ENCODE data around the gene CSNK2A1. TPM values are rescaled to one million over a fixed set of nuclear protein-coding genes. Genes with fewer than 3 reads are reported as not detected.

The CSNK2A1 gene
- total RNA-seq, 2 donors from 2014 or later, result 83.9 to 90.7 TPM

- Histone ChIP-seq H3K36me3 (peaks cover 3% of the 10 kb centered on the region), H3K27ac (no peak overlapping the region), H3K4me3 (no peak overlapping the region), H3K4me1 (ENCODE audit: control insufficient read depth in 1 of 2, low read depth in 2 of 2) (peaks cover 24 to 63% of the 10 kb centered on the region in 2 donors), H3K9me3 (no peaks in the 10 kb centered on the region), H3K27me3 (replicated peaks; ENCODE audit: insufficient read depth) (no peaks in the 10 kb centered on the region)
- TF ChIP-seq, protein P1, sequence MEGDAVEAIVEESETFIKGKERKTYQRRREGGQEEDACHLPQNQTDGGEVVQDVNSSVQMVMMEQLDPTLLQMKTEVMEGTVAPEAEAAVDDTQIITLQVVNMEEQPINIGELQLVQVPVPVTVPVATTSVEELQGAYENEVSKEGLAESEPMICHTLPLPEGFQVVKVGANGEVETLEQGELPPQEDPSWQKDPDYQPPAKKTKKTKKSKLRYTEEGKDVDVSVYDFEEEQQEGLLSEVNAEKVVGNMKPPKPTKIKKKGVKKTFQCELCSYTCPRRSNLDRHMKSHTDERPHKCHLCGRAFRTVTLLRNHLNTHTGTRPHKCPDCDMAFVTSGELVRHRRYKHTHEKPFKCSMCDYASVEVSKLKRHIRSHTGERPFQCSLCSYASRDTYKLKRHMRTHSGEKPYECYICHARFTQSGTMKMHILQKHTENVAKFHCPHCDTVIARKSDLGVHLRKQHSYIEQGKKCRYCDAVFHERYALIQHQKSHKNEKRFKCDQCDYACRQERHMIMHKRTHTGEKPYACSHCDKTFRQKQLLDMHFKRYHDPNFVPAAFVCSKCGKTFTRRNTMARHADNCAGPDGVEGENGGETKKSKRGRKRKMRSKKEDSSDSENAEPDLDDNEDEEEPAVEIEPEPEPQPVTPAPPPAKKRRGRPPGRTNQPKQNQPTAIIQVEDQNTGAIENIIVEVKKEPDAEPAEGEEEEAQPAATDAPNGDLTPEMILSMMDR (IDR thresholded peaks at IDR 0.05), result no peak
- DNase-seq (ENCODE audit: low spot score), result no peak
- no peak for ATAC-seq (ENCODE audit: insufficient number of reproducible peaks, low FRiP score, low read depth)
Measured at GRCh38 chr20:532530-532929, 11.1 kb downstream of the CSNK2A1 start.

GRCh38 chr20:531608-532007 lies 12.0 kb downstream of the CSNK2A1 start:
- ATAC-seq (ENCODE audit: insufficient number of reproducible peaks, low FRiP score, low read depth) (no peak), DNase-seq (ENCODE audit: low spot score) (no peak)
- no peaks in the 10 kb centered on the region for H3K27me3 ChIP-seq (replicated peaks; ENCODE audit: insufficient read depth)
- H3K27ac ChIP-seq, result no peak overlapping the region
- H3K4me3 ChIP-seq, result no peak overlapping the region
- TF ChIP-seq, protein P1 (IDR thresholded peaks at IDR 0.05), result no peak
- H3K9me3 ChIP-seq, result no peaks in the 10 kb centered on the region
- H3K36me3 ChIP-seq, result peaks cover 8% of the 10 kb centered on the region
- peaks cover 22 to 54% of the 10 kb centered on the region in 2 donors for H3K4me1 ChIP-seq (ENCODE audit: control insufficient read depth in 1 of 2, low read depth in 2 of 2)

GRCh38 chr20:530321-530720 lies 13.3 kb downstream of the CSNK2A1 start:
- no peak overlapping the region for H3K27ac ChIP-seq
- no peaks in the 10 kb centered on the region for H3K9me3 ChIP-seq
- no peaks in the 10 kb centered on the region for H3K27me3 ChIP-seq (replicated peaks; ENCODE audit: insufficient read depth)
- TF ChIP-seq, protein P1 (IDR thresholded peaks at IDR 0.05), result no peak
- H3K36me3 ChIP-seq, result peaks cover 17% of the 10 kb centered on the region
- no peak overlapping the region for H3K4me3 ChIP-seq
- ATAC-seq (ENCODE audit: insufficient number of reproducible peaks, low FRiP score, low read depth) (no peak), DNase-seq (ENCODE audit: low spot score) (no peak)
- peaks cover 9 to 41% of the 10 kb centered on the region in 2 donors for H3K4me1 ChIP-seq (ENCODE audit: control insufficient read depth in 1 of 2, low read depth in 2 of 2)

GRCh38 chr20:528923-529604 lies 14.5 kb downstream of the CSNK2A1 start:
- H3K4me3 ChIP-seq, result no peak overlapping the region
- peaks cover 9 to 33% of the 10 kb centered on the region in 2 donors for H3K4me1 ChIP-seq (ENCODE audit: control insufficient read depth in 1 of 2, low read depth in 2 of 2)
- TF ChIP-seq, protein P1 (IDR thresholded peaks at IDR 0.05), result no peak
- H3K9me3 ChIP-seq, result no peaks in the 10 kb centered on the region
- H3K27me3 ChIP-seq (replicated peaks; ENCODE audit: insufficient read depth), result no peaks in the 10 kb centered on the region
- ATAC-seq (ENCODE audit: insufficient number of reproducible peaks, low FRiP score, low read depth) (no peak), DNase-seq (ENCODE audit: low spot score) (no peak)
- H3K27ac ChIP-seq, result no peak overlapping the region
- peaks cover 17% of the 10 kb centered on the region for H3K36me3 ChIP-seq

GRCh38 chr20:527571-527886 lies 16.1 kb downstream of the CSNK2A1 start:
- ATAC-seq (ENCODE audit: insufficient number of reproducible peaks, low FRiP score, low read depth) (no peak), DNase-seq (ENCODE audit: low spot score) (no peak)
- Histone ChIP-seq H3K4me3 (no peak overlapping the region), H3K36me3 (peaks cover 23% of the 10 kb centered on the region), H3K27ac (no peak overlapping the region), H3K27me3 (replicated peaks; ENCODE audit: insufficient read depth) (no peaks in the 10 kb centered on the region), H3K4me1 (ENCODE audit: control insufficient read depth in 1 of 2, low read depth in 2 of 2) (peaks cover 9 to 20% of the 10 kb centered on the region in 2 donors), H3K9me3 (no peaks in the 10 kb centered on the region)
- TF ChIP-seq, protein P1 (IDR thresholded peaks at IDR 0.05), result no peak

Data from thoracic aorta (tissue), 2 donors.